ENCODE measurements around the gene FAM47A. TPM values are rescaled to one million over a fixed set of nuclear protein-coding genes. Genes with fewer than 3 reads are reported as not detected.

Gene FAM47A
- not detected for total RNA-seq

DNA sequence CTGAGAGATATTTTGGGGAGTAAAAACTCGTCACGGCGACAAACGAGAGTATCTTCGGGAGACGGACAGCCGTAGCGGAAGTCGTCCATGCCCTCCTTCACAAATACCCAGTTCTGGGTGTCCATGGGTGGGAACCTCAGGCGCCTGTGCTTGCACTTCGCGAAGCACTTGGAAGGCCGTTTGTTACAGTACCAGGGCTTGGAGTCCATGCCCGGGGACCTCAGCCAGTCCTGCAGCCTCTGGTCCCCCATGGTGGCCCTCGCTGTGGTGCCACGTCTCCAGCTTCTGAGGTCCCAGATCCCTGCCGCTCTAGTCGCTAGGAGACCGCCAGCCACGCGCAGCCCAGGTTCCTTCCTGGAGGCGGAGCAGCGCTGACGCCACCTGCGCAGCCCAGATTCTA, at the start of gene FAM47A:
FAM47A (minus strand) TSS at position 287 of the 400 bp plus-strand sequence; CDS start at position 251, 36 bp downstream.
- H3K4me3 ChIP-seq (ENCODE audit: low read depth, poor library complexity, severe bottlenecking), result no peak within 1 kb of the TSS
- no peak for TF ChIP-seq POLR2A (IDR thresholded peaks at IDR 0.05)
- TF ChIP-seq CTCF (IDR thresholded peaks at IDR 0.05), result no peak
- intact Hi-C loops (cut with DNase I; ENCODE audit: low total_unique reads), result no loop called here
- no peak for DNase-seq (ENCODE audit: low spot score in 2 of 2)
- 84 to 94% methylated on average over 15 to 24 of the region's 25 CpGs for WGBS, 2 donors

DNA sequence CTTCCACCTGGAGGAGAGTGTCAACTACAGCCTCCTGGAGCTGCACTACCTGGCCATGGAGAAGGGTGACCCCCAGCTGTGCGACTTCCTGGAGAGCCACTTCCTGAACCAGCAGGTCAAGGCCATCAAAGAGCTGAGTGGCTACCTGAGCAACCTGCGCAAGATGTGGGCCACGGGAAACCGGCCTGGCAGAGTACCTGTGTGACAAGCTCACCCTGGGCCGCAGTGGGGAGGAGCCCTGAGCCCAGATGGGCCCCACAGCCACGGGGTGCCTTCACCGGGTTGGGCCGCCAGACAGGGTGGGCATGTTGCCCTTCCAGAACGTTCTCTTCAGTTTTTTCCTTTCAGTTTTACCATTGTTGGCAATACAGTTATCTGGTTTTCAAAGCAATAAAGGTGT, 15.2 kb upstream of the FAM47A start:
- H3K4me3 ChIP-seq (ENCODE audit: low read depth, poor library complexity, severe bottlenecking), result no peak overlapping the region
- no peak for DNase-seq (ENCODE audit: low spot score in 2 of 2)
- WGBS, 2 donors, result 79 to 88% methylated on average over 8 to 9 of the region's 9 CpGs
- intact Hi-C loops (cut with DNase I; ENCODE audit: low total_unique reads), result no loop called here
- no peak for TF ChIP-seq POLR2A (IDR thresholded peaks at IDR 0.05)
- TF ChIP-seq CTCF (IDR thresholded peaks at IDR 0.05), result no peak

- H3K4me3 ChIP-seq (ENCODE audit: low read depth, poor library complexity, severe bottlenecking), result no peak overlapping the region
- intact Hi-C loops (cut with DNase I; ENCODE audit: low total_unique reads), result no loop called here
- WGBS, 2 donors, result 81 to 100% methylated on average over 14 to 30 of the region's 30 CpGs
- TF ChIP-seq POLR2A (IDR thresholded peaks at IDR 0.05), result no peak
- TF ChIP-seq CTCF (IDR thresholded peaks at IDR 0.05), result no peak
- DNase-seq (ENCODE audit: low spot score in 2 of 2), result no peak
Observed at GRCh38 chrX:34146906-34147305, 14.8 kb upstream of the FAM47A start.

DNA sequence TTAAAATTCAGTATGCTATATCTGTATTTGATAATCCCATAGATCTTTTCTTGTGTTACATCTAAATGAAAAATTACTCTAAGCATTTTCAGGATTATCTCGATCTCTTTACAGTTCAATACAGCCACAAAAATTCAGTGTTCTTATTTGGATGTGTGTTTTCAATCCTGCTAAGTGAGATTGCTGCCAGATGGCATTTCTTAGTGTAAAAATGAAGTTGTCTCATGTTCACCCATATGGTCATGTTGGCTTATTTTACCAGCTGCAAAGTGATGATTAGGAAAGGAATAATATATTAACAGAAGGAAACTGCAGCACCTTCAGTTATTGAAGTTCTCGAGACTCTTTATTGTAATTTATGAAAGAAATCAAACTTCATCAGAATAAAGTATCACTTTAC, 12.1 kb upstream of the FAM47A start:
- TF ChIP-seq POLR2A (IDR thresholded peaks at IDR 0.05), result no peak
- no peak for TF ChIP-seq CTCF (IDR thresholded peaks at IDR 0.05)
- intact Hi-C loops (cut with DNase I; ENCODE audit: low total_unique reads), result no loop called here
- no peak overlapping the region for H3K4me3 ChIP-seq (ENCODE audit: low read depth, poor library complexity, severe bottlenecking)
- no peak for DNase-seq (ENCODE audit: low spot score in 2 of 2)
- WGBS, 2 donors, result 40 to 41% methylated on average over 2 of the region's 2 CpGs

GRCh38 chrX:34140816-34141215, 8.7 kb upstream of the FAM47A start:
- intact Hi-C loops (cut with DNase I; ENCODE audit: low total_unique reads), result no loop called here
- DNase-seq (ENCODE audit: low spot score in 2 of 2), result no peak
- 52 to 83% methylated on average over 1 of the region's 1 CpG for WGBS, 2 donors
- H3K4me3 ChIP-seq (ENCODE audit: low read depth, poor library complexity, severe bottlenecking), result no peak overlapping the region
- TF ChIP-seq CTCF (IDR thresholded peaks at IDR 0.05), result no peak
- no peak for TF ChIP-seq POLR2A (IDR thresholded peaks at IDR 0.05)

DNA sequence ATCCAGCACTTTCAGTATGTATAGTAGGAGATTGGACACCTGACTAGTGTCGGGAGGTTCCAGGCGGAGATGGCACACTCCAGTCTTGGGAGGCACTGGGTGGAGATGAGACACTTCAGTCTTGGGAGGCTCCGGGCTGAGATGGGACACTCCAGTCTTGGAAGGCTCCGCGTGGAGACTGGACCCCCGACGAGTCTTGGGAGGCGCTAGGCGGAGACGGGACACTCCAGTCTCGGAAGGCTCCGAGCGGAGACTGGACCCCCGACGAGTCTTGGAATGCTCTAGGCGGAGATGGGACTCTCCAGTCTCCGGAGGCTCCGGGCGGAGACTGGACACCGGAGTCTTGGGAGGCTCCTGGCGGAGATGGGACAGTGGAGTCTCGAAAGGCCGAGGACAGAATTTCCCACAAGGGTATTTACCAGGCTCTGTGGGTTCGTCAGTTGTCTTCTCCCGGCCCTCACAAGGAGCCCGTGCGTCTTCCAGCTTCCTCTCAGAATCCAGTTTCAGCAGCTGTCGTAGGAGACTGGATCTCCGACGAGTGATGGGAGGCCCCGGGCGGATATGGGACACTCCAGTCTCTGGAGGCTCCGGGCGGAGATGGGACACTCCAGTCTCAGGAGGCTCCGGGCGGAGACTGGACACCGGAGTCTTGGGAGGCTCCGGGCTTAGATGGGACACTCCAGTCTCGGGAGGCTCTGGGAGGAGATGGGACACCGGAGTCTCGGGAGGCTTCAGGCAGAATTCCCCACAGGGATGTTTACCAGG, 952 bp downstream of the FAM47A start:
- no peak for DNase-seq (ENCODE audit: low spot score in 2 of 2)
- 95 to 97% methylated on average over 16 to 41 of the region's 41 CpGs for WGBS, 2 donors
- intact Hi-C loops (cut with DNase I; ENCODE audit: low total_unique reads), result no loop called here

More for the DNA sequence above, 952 bp downstream of the FAM47A start:
- H3K4me3 ChIP-seq (ENCODE audit: low read depth, poor library complexity, severe bottlenecking), result no peak overlapping the region
- TF ChIP-seq POLR2A (IDR thresholded peaks at IDR 0.05) (no peak), CTCF (IDR thresholded peaks at IDR 0.05) (no peak)

Data from lower leg skin (tissue), 4 donors.